GM21723 (cell line): ENCODE results near the gene TEX22.

Experiments
- ATAC-seq: cut with Tn5 transposase; IDR thresholded peaks from one replicate; pipeline ENCODE4 v1.9.1; 2021; ENCODE audit warnings: mild to moderate bottlenecking, moderate library complexity; ENCODE audit not compliant: unreplicated experiment

Gene TEX22

GRCh38 chr14:105384041-105384557 lies 14.2 kb upstream of the TEX22 start:
- no peak for ATAC-seq

DNA sequence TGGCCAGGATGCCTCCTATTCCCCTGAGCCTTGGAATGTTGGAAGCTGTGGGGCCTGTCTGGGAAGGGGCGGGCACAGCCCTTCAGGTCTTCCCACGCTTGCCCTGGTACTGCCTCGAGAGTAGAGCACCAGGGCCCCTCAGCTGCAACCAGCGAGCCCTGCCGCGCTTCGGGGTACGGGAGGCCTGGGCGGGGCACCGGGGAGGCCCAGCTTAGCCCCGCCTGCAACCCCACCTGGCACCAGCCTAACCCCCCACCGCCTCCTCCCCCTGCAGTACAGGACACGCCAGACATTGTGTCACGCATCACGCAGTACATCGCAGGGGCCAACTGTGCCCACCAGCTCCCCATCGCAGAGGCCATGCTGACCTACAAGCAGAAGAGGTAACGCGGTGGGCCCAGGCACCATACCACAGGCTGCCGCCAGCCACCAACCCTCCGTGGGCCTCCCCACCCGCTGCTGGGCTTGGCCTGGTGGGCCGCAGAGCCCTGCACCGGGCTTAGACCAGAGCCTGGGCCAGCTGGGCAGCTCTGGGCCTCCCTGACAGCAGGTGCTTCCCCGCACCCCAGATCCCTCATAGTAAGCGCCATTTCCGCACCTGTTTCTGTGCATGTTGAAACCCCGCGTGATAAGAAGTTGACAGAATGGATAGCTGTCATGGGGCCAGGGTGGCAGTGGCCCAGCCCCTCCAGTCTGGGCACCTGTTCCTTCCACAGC lies 13.6 kb upstream of the TEX22 start:
- no peak for ATAC-seq

- no peak for ATAC-seq
Observed at GRCh38 chr14:105385322-105385637, 13.1 kb upstream of the TEX22 start.

- no peak for ATAC-seq
Observed at GRCh38 chr14:105385698-105386365, 12.5 kb upstream of the TEX22 start.

- no peak for ATAC-seq
Observed at GRCh38 chr14:105386581-105387529, 11.5 kb upstream of the TEX22 start.

DNA sequence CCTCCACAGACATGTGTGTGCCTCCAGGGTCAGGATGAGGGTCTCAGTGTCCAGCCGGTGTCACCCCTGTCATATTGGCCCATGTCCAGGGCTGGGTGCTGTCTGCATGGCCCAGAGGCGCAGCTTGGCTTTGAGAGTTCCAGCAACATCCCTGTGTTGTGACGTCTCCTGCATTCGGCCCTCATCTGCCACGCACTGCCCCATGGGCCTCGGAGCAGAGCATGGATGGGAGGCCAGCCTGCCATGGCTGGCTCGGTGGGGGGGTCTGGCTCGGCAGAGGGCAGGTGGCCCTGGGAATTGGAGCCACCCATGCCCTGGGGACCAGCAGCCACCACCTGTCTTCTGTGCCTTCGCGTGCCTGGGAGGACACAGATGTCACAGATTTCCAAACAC lies 10.8 kb upstream of the TEX22 start:
- no peak for ATAC-seq

- ATAC-seq = no peak
Observed at GRCh38 chr14:105388110-105388951, 10.0 kb upstream of the TEX22 start.

DNA sequence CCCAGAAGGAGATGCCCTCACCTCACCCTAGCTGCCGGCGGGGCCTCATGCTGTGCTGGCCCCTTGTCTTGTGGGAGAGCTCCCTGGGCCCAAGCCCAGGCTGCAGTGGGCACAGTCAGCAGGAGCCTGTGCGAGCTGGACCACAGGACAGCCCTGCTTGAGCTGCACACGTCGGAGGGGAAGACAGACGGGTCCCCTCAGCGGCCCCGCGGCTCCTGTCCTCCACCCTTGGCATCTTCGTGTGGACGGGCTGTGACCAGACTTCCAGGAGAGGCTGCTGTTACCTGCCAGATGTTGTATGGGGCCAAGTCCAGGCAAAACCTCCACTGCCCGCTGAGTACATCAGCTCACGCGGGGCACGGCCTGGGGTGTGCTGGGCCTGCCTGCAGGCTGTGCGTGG lies 9.4 kb upstream of the TEX22 start:
- ATAC-seq = no peak

- no peak for ATAC-seq
Observed at GRCh38 chr14:105389534-105389933, 8.8 kb upstream of the TEX22 start.

GRCh38 chr14:105389976-105390848 lies 8.1 kb upstream of the TEX22 start:
- no peak for ATAC-seq

DNA sequence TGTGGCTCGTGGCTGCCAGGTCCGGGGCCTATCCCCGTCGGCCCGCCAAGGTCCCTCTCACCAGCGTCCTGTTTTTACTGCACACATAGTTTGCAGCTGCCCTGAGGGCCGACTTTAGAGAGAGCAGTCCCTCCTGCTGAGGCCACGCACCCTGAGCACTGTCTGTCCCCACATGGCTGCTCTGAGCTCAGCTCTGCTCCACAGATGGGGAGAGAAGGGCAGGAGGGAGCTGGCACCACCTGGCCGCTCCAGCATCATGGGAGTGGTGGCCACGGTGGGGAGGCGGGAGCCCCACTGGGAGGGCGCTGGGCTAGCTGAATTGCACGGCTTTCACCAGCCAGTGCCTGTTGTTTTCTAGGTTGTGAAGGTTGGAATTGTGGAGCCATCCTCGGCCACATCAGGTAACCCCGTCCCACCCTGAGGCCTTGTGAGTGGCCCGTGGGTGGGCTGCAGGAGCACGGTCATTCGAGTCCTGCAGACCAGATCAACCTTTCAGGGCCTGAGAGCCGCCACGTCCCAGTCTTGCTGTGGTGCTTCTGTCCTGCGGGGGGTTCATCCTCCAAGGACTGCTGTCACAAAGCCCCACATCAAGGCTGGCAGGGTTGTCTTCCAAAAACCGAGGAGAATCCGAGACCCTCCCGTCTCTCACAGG lies 7.4 kb upstream of the TEX22 start:
- ATAC-seq = no peak

GRCh38 chr14:105391541-105391940 lies 6.8 kb upstream of the TEX22 start:
- no peak for ATAC-seq

- ATAC-seq = no peak
Observed at GRCh38 chr14:105392131-105393090, 5.9 kb upstream of the TEX22 start.

- ATAC-seq = no peak
Observed at GRCh38 chr14:105393151-105393550, 5.2 kb upstream of the TEX22 start.

GRCh38 chr14:105394714-105395537 lies 3.4 kb upstream of the TEX22 start:
- ATAC-seq = no peak

- ATAC-seq = no peak
Observed at GRCh38 chr14:105395538-105395854, 2.8 kb upstream of the TEX22 start.

DNA sequence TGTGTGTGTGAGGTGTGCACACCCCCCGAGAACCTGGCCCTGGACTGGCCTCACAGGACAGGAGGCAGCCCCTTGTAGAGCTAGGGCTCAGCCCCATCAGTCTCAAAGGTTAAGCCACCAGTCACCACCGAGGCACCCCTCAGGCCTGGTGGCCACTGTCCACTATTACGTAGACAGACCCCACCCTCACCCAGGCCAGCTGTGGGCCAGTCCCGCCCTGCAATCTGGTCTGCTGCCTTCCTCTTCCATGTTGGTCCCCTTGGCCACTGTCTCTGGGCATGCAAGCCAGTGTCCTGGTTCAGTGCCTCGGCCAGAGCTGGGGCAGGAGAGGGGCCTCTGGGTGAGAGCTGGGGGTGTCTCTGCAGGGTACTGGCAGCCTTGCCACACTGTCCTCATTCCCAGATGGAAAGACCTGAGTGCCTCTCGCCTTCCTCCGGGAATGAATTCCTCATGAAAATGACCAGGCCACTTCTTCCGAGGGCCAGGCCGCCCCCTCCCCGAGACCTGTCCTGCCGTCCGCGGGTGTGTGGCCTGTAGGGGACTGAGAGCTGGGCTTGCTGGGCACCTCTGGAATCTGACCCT lies 897 bp upstream of the TEX22 start:
- no peak for ATAC-seq
